Loucy (cell line): ENCODE results near the gene SCO2.

Source experiments
- H2AFZ ChIP-seq: fragments of 200-600 bp; sonication (generic); 2 replicates; pipeline ENCODE4 v1.6.0; 2016; ENCODE audit warnings: antibody characterized with exemption, mild to moderate bottlenecking, low read length, moderate library complexity
- H3F3A ChIP-seq: fragments of 200-600 bp; 2 replicates; pipeline ENCODE4 v1.6.0; 2016; ENCODE audit warnings: antibody characterized with exemption, low read depth, mild to moderate bottlenecking
- H3K27me3 ChIP-seq: fragments of 200-600 bp; sonication (generic); 2 replicates; pipeline ENCODE4 v1.6.1; 2014; ENCODE audit warnings: low read length, mild to moderate bottlenecking; ENCODE audit not compliant: insufficient read depth, poor library complexity, severe bottlenecking
- H3K36me3 ChIP-seq: fragments of 200-600 bp; sonication (generic); 2 replicates; pipeline ENCODE4 v1.6.1; 2016; ENCODE audit warnings: low read length; ENCODE audit not compliant: insufficient read depth
- H3K4me1 ChIP-seq: fragments of 200-600 bp; sonication (generic); 2 replicates; pipeline ENCODE4 v1.5.1; 2014; ENCODE audit warnings: low read length, mild to moderate bottlenecking; ENCODE audit not compliant: insufficient read depth, poor library complexity, severe bottlenecking
- H3K4me2 ChIP-seq: fragments of 200-600 bp; sonication (generic); 2 replicates; pipeline ENCODE4 v1.6.0; 2014; ENCODE audit warnings: antibody characterized with exemption, low read length, low read depth, mild to moderate bottlenecking; ENCODE audit not compliant: poor library complexity, severe bottlenecking
- H3K4me3 ChIP-seq: fragments of 200-600 bp; sonication (generic); 2 replicates; pipeline ENCODE4 v1.5.1; 2014; ENCODE audit warnings: low read length, mild to moderate bottlenecking, mixed read lengths; ENCODE audit not compliant: poor library complexity, severe bottlenecking
- H3K79me2 ChIP-seq: fragments of 200-600 bp; sonication (generic); 2 replicates; pipeline ENCODE4 v1.6.1; 2014; ENCODE audit warnings: low read length; ENCODE audit not compliant: insufficient read depth
- H3K9ac ChIP-seq: fragments of 200-600 bp; sonication (generic); 2 replicates; pipeline ENCODE4 v1.6.0; 2014; ENCODE audit warnings: mild to moderate bottlenecking, low read depth, low read length, moderate library complexity; ENCODE audit not compliant: poor library complexity, severe bottlenecking
- H3K9me2 ChIP-seq: fragments of 200-600 bp; sonication (generic); replicated peaks from 2 replicates; pipeline ENCODE4 v1.6.1; 2016; ENCODE audit warnings: low read depth, low read length, mixed read lengths
- H3K9me3 ChIP-seq: fragments of 200-600 bp; sonication (generic); 2 replicates; pipeline ENCODE4 v1.6.1; 2014; ENCODE audit warnings: mild to moderate bottlenecking, antibody characterized with exemption, low read length, low read depth; ENCODE audit not compliant: insufficient read depth
- H4K20me1 ChIP-seq: fragments of 200-600 bp; sonication (generic); 2 replicates; pipeline ENCODE4 v1.6.0; 2014; ENCODE audit warnings: antibody characterized with exemption, low read length, mild to moderate bottlenecking; ENCODE audit not compliant: insufficient read depth, poor library complexity, severe bottlenecking
- EZH2phosphoT487 ChIP-seq: fragments of 200-600 bp; IDR thresholded peaks from 2 replicates; pipeline ENCODE4 v1.6.1; 2018; ENCODE audit warnings: antibody characterized with exemption, mild to moderate bottlenecking, moderate library complexity, borderline replicate concordance
- TF ChIP-seq, protein P1 (sequence below): fragments of 200-600 bp; sonication (generic); conservative IDR thresholded peaks from 2 replicates; pipeline ENCODE4 v1.5.1; 2014; ENCODE audit warnings: mild to moderate bottlenecking, antibody characterized with exemption, low read length

Gene SCO2

DNA sequence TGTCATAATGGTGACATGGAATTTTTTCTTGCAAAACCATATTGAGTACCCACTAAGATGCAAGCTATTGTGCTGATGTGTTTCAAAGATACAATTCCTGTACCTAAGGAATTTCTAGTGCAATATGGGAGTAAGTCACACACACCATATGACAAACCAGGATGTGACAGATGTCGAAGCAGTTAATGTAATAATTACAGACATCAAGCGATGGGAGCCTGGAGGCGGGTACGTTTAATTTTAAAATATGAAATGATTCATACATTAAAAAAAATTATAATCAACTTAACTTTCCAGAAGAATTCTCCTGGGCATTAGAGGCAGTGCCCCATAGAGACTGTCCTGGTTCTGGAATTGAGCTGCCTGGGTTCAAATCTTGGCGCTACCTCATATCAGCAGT is 31.3 kb upstream of the SCO2 start:
- Histone ChIP-seq H3K4me1 (peaks cover 2% of the 10 kb centered on the region), H3K9ac (no peak overlapping the region), H3K27me3 (no peaks in the 10 kb centered on the region), H3K4me2 (no peak overlapping the region), H2AFZ (no peak overlapping the region), H3K9me2 (no peaks in the 10 kb centered on the region), H3K9me3 (no peaks in the 10 kb centered on the region), H3F3A (no peaks in the 10 kb centered on the region), H4K20me1 (no peaks in the 10 kb centered on the region), H3K36me3 (no peaks in the 10 kb centered on the region), H3K4me3 (no peak overlapping the region), H3K79me2 (no peaks in the 10 kb centered on the region)
- TF ChIP-seq, protein P1, sequence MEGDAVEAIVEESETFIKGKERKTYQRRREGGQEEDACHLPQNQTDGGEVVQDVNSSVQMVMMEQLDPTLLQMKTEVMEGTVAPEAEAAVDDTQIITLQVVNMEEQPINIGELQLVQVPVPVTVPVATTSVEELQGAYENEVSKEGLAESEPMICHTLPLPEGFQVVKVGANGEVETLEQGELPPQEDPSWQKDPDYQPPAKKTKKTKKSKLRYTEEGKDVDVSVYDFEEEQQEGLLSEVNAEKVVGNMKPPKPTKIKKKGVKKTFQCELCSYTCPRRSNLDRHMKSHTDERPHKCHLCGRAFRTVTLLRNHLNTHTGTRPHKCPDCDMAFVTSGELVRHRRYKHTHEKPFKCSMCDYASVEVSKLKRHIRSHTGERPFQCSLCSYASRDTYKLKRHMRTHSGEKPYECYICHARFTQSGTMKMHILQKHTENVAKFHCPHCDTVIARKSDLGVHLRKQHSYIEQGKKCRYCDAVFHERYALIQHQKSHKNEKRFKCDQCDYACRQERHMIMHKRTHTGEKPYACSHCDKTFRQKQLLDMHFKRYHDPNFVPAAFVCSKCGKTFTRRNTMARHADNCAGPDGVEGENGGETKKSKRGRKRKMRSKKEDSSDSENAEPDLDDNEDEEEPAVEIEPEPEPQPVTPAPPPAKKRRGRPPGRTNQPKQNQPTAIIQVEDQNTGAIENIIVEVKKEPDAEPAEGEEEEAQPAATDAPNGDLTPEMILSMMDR = no peak
- TF ChIP-seq EZH2phosphoT487 = no peak

DNA sequence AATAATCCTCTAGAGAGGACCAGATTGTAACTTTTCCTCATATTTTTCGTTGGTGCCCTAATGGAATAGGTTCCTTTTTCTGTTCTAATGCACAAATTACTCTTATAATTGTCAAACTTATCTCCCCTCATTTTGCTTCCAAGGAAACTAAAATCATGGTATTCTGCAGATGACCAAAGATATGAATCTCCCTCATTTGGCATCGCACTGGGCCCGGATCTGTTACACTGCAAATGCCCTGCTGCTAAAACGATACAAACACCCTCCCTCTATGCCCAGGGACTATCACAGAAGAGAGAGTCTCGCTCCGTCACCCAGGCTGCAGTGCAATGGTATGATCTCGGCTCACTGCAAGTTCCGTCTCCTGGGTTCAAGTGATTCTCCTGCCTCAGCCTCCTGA is 27.9 kb upstream of the SCO2 start:
- Histone ChIP-seq H3K36me3 (no peaks in the 10 kb centered on the region), H3K4me3 (no peak overlapping the region), H3K27me3 (no peaks in the 10 kb centered on the region), H4K20me1 (no peaks in the 10 kb centered on the region), H3F3A (no peaks in the 10 kb centered on the region), H3K9ac (no peak overlapping the region), H2AFZ (no peak overlapping the region), H3K9me3 (no peaks in the 10 kb centered on the region), H3K4me1 (peaks cover 8% of the 10 kb centered on the region), H3K9me2 (no peaks in the 10 kb centered on the region), H3K4me2 (no peak overlapping the region), H3K79me2 (peaks cover 6% of the 10 kb centered on the region; the same call in 1 of the 2 replicates)
- TF ChIP-seq EZH2phosphoT487 = no peak
- TF ChIP-seq, protein P1 = no peak

DNA sequence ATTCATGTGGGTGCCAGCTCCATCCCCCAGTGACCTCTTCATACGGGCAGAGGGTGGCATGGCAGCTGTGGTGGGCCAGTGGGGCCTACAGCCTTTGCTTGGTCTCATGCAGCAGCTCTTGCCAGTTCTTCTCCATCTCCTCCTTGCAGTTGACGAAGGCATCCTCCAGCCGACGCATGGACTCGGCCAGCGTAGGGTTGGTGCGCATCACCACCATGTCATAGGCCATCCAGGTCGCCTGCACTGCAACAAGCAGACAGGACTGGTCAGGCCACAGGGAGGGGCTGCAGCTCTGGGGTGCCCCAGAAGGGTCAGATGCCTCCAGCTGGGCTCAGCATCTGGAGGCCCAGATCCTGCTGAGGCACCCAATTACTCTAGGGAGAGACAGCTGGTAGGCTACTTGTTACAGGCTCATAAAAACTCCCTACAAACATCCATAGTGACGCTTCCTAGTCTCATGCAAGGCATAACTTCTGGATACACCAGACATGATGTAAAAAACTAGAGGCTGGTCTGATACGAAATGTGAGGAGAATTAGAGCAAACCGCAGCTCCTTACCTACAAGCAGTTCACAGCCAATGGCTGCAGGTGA is 25.9 kb upstream of the SCO2 start:
- H3K79me2 ChIP-seq = peaks cover 6% of the 10 kb centered on the region; the same call in 1 of the 2 replicates
- no peak overlapping the region for H2AFZ ChIP-seq

DNA sequence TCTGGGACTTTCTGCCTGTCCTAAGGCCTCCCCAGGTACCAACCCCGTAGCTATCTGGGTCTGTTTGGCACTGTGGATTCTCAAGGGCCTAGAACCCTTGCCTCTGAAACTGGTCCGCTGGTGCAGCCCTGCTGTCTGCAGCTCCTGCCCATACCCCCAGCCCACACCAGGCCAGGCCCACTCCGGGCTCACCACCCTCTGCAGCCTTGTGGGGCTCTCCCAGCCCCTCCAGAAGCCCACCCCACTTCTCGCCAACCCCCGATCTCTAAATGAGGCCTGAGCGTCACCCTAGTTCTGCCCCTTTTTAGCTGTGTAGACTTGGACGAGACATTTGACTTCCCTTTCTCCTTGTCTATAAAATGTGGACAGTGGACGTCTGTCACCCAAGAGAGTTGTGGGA is 25.0 kb upstream of the SCO2 start:
- Histone ChIP-seq H3K4me1 (peaks cover 21% of the 10 kb centered on the region), H3K9me2 (no peaks in the 10 kb centered on the region), H3K9ac (no peak overlapping the region), H3K27me3 (no peaks in the 10 kb centered on the region), H3K79me2 (peaks cover 6% of the 10 kb centered on the region; the same call in 1 of the 2 replicates), H3K36me3 (no peaks in the 10 kb centered on the region), H2AFZ (no peak overlapping the region), H3K4me2 (no peak overlapping the region), H3F3A (no peaks in the 10 kb centered on the region), H4K20me1 (no peaks in the 10 kb centered on the region), H3K9me3 (no peaks in the 10 kb centered on the region), H3K4me3 (no peak overlapping the region)
- TF ChIP-seq, protein P1 = no peak
- no peak for TF ChIP-seq EZH2phosphoT487

More for the DNA sequence above, 25.9 kb upstream of the SCO2 start:
- no peak for TF ChIP-seq EZH2phosphoT487
- no peaks in the 10 kb centered on the region for H4K20me1 ChIP-seq
- no peak overlapping the region for H3K4me2 ChIP-seq
- no peaks in the 10 kb centered on the region for H3K9me3 ChIP-seq
- peaks cover 12% of the 10 kb centered on the region for H3K4me1 ChIP-seq
- no peak overlapping the region for H3K4me3 ChIP-seq
- H3F3A ChIP-seq = no peaks in the 10 kb centered on the region
- H3K36me3 ChIP-seq = no peaks in the 10 kb centered on the region
- no peak overlapping the region for H3K9ac ChIP-seq
- H3K9me2 ChIP-seq = no peaks in the 10 kb centered on the region
- H3K27me3 ChIP-seq = no peaks in the 10 kb centered on the region
